Panc1 (cell line): Measurements from ENCODE around the gene TMEM52. TPM values are rescaled to one million over a fixed set of nuclear protein-coding genes. Genes with fewer than 3 reads are reported as not detected.

Source experiments
- ATAC-seq: fragments of 200-7000 bp; cut with Tn5 transposase; 2 replicates; pipeline ENCODE4 v1.9.1; 2020; ENCODE audit warnings: mild to moderate bottlenecking, moderate library complexity
- BruUV-seq: library from RNA; stranded (reverse); fragments of 400-500 nt; replicated peaks from 2 replicates; lab custom pipeline; 2021; lab: Mats Ljungman, UMichigan
- CTCF ChIA-PET: fragments of 300-600 bp; sonication (Branson Sonifier 250); formaldehyde crosslinking; loops from one replicate; lab custom pipeline; 2022; ENCODE audit warnings: antibody characterized with exemption; lab: Charles Lee
- POLR2A ChIA-PET: fragments of 300-600 bp; sonication (Branson Sonifier 250); formaldehyde crosslinking; loops from one replicate; lab custom pipeline; 2022; ENCODE audit warnings: antibody characterized with exemption; lab: Charles Lee
- DNase-seq: peaks from one replicate; pipeline ENCODE4 v3.0.0-alpha.2; 2010; ENCODE audit warnings: low read depth, low spot score
- H3K27ac ChIP-seq: 2 replicates; pipeline ENCODE4 v1.5.1; 2011; ENCODE audit warnings: mild to moderate bottlenecking, low read length, inconsistent platforms
- H3K27me3 ChIP-seq: fragments of 200-500 bp; sonication (Bioruptor generic); 2 replicates; pipeline ENCODE4 v1.6.0; 2014; ENCODE audit warnings: low read length, inconsistent platforms; ENCODE audit not compliant: control insufficient read depth, insufficient read depth
- H3K36me3 ChIP-seq: fragments of 200-500 bp; sonication (Bioruptor generic); 2 replicates; pipeline ENCODE4 v1.5.1; 2014; ENCODE audit warnings: inconsistent platforms, mild to moderate bottlenecking, low read length, moderate library complexity; ENCODE audit not compliant: control insufficient read depth, insufficient read depth
- H3K4me1 ChIP-seq: 2 replicates; pipeline ENCODE4 v1.5.1; 2011; ENCODE audit warnings: inconsistent platforms, mild to moderate bottlenecking, low read length, moderate library complexity; ENCODE audit not compliant: control insufficient read depth, insufficient read depth
- H3K4me3 ChIP-seq, 2 experiments: 2 replicates each; pipeline ENCODE4 v1.5.1; 2011 to 2012; ENCODE audit warnings: low read depth in 2 of 2, low read length in 2 of 2, mild to moderate bottlenecking in 2 of 2, inconsistent platforms in 1 of 2, moderate library complexity in 1 of 2
- H3K9me3 ChIP-seq: fragments of 200-500 bp; sonication (Bioruptor generic); 2 replicates; pipeline ENCODE4 v1.5.1; 2014; ENCODE audit warnings: low read depth, mild to moderate bottlenecking, inconsistent platforms, low read length, moderate library complexity; ENCODE audit not compliant: control insufficient read depth, insufficient read depth
- CTCF ChIP-seq: fragments of 450-650 bp; IDR thresholded peaks from 2 replicates; pipeline ENCODE4 v1.5.1; 2017; ENCODE audit warnings: mild to moderate bottlenecking
- POLR2AphosphoS5 ChIP-seq: IDR thresholded peaks from 2 replicates; pipeline ENCODE4 v1.6.1; 2012; ENCODE audit warnings: mild to moderate bottlenecking, low read depth, low read length, moderate library complexity
- SIN3A ChIP-seq: IDR thresholded peaks from 2 replicates; pipeline ENCODE4 v1.6.1; 2012; ENCODE audit warnings: low read depth, mild to moderate bottlenecking, low read length, moderate library complexity, borderline replicate concordance; ENCODE audit not compliant: insufficient read depth
- TCF7L2 ChIP-seq: IDR thresholded peaks from 2 replicates; pipeline ENCODE4 v1.6.1; 2011; ENCODE audit warnings: mild to moderate bottlenecking, low read depth, low read length, inconsistent platforms
- in situ Hi-C: cut with HindIII; loops from 2 replicates; pipeline ENCODE4 v1.10.0; 2016; ENCODE audit warnings: low sequenced_read_pairs, low pct_unique_long_range_greater_than_20kb
- intact Hi-C: fragments of 100-400 bp; cut with micrococcal nuclease; formaldehyde crosslinking; loops from one replicate; pipeline ENCODE4 v1.10.0; 2022; ENCODE audit not compliant: unreplicated experiment
- total RNA-seq: library from RNA; stranded (reverse); gene quantifications from one replicate; pipeline ENCODE4 v1.2.1, GENCODE V29; 2021; ENCODE audit not compliant: unreplicated experiment
- TF ChIP-seq, protein P1 (sequence below), 2 experiments: IDR thresholded peaks; 2 replicates each; pipeline ENCODE4 v1.6.1; 2011 to 2012; ENCODE audit warnings: low read depth in 2 of 2, control low read depth in 1 of 2, low read length in 1 of 2, mild to moderate bottlenecking in 1 of 2, moderate library complexity in 1 of 2; ENCODE audit not compliant: insufficient read depth in 1 of 2

The TMEM52 gene
- total RNA-seq, 1 experiment from 2014 or later = 2.5 TPM

DNA sequence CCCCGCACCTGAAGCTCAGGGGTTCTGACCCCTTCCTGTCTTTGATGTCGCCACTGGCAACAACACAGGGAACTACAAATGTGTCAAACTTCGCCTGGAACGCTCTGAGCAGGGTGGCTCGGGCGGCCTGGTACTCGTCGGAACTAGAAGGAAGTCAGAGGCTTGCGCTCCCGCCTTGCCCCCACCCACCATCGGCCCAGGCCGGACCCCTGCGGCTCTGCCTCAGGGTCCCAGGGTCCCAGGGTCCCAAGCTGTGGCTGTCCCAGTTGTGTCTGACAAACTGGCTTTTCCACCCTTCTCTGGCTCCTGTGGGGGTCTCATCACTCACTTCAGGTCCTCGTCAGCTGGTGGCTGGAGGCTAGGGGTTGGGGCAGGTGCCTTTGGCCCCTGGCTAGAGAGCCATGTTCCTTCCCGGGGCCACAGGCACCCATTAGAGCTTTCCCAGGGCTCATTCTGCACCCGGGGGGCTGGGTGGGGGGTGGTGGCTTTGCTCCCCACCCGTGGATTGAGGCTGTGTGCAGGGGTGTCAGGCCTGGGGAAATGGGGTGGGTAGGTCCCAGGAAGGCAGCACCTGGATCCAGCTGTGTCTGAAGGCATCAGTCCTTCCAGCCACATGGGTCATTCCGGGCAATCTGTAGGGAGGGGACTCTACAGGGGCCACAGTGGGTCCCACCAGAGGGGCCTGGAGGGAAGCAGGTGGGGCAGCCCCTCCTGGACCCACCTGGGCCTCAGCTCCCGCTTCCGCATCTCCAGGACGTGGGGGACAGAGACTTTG lies 8.0 kb upstream of the TMEM52 start:
- Histone ChIP-seq H3K27ac (no peak overlapping the region), H3K36me3 (no peaks in the 10 kb centered on the region), H3K4me3 (no peak overlapping the region), H3K9me3 (no peaks in the 10 kb centered on the region), H3K4me1 (no peaks in the 10 kb centered on the region), H3K27me3 (no peaks in the 10 kb centered on the region)
- ATAC-seq (no peak), DNase-seq (no peak)
- no peak for TF ChIP-seq TCF7L2
- TF ChIP-seq POLR2AphosphoS5 = no peak
- TF ChIP-seq, protein P1, sequence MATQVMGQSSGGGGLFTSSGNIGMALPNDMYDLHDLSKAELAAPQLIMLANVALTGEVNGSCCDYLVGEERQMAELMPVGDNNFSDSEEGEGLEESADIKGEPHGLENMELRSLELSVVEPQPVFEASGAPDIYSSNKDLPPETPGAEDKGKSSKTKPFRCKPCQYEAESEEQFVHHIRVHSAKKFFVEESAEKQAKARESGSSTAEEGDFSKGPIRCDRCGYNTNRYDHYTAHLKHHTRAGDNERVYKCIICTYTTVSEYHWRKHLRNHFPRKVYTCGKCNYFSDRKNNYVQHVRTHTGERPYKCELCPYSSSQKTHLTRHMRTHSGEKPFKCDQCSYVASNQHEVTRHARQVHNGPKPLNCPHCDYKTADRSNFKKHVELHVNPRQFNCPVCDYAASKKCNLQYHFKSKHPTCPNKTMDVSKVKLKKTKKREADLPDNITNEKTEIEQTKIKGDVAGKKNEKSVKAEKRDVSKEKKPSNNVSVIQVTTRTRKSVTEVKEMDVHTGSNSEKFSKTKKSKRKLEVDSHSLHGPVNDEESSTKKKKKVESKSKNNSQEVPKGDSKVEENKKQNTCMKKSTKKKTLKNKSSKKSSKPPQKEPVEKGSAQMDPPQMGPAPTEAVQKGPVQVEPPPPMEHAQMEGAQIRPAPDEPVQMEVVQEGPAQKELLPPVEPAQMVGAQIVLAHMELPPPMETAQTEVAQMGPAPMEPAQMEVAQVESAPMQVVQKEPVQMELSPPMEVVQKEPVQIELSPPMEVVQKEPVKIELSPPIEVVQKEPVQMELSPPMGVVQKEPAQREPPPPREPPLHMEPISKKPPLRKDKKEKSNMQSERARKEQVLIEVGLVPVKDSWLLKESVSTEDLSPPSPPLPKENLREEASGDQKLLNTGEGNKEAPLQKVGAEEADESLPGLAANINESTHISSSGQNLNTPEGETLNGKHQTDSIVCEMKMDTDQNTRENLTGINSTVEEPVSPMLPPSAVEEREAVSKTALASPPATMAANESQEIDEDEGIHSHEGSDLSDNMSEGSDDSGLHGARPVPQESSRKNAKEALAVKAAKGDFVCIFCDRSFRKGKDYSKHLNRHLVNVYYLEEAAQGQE (IDR thresholded peaks at IDR 0.05; ENCODE audit: insufficient read depth in 1 of 2, low read depth in 2 of 2, low read length in 1 of 2) = no peak
- no peak for TF ChIP-seq CTCF
- no peak for TF ChIP-seq SIN3A
- BruUV-seq = no TSS peak
- in situ Hi-C loops (no loop called here), intact Hi-C loops (no loop called here)
- CTCF ChIA-PET = interaction anchor here (0.6 to 0.7 kb wide), 2 partner anchors 17 to 18 kb away, joined by 3 to 14 read pairs; no protein-coding TSS in a partner anchor
- POLR2A ChIA-PET = interaction anchor here (0.6 kb wide), 1 partner anchor 8 kb away, joined by 14 read pairs; no protein-coding TSS in a partner anchor

DNA sequence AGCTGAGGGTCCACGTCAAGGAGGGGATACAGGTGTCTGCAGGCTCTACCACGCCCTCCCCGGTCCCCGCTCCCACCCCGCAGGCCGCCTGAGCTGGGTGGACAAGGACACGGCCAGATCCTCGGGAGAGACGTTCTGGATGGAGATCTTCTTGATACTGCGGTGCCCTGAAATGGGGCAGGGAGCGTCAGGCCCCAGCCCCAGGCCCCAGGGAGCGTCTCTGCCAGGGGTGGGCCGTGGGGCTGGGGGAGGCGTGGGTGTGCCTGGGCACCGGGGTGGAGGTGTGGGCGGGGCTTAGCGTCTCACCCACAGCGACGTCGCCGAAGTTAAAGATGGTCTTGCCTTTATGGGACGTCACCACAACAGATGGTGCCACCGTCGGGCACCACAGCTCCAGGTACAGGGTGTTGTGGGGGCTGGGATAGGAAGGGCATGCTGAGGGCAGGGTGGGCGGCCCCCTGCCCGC lies 7.3 kb upstream of the TMEM52 start:
- Histone ChIP-seq H3K4me3 (no peak overlapping the region), H3K4me1 (no peaks in the 10 kb centered on the region), H3K27ac (no peak overlapping the region), H3K36me3 (no peaks in the 10 kb centered on the region), H3K27me3 (no peaks in the 10 kb centered on the region), H3K9me3 (no peaks in the 10 kb centered on the region)
- TF ChIP-seq TCF7L2 (no peak), POLR2AphosphoS5 (no peak), SIN3A (no peak), CTCF (no peak)
- TF ChIP-seq, protein P1 (IDR thresholded peaks at IDR 0.05; ENCODE audit: insufficient read depth in 1 of 2, low read depth in 2 of 2, low read length in 1 of 2) = no peak
- ChIA-PET POLR2A (no interaction called here), CTCF (interaction anchor here (0.6 to 0.7 kb wide), 2 partner anchors 18 to 22 kb away, joined by 3 read pairs; no protein-coding TSS in a partner anchor)
- intact Hi-C loops = no loop called here
- DNase-seq = no peak
- no TSS peak for BruUV-seq
- in situ Hi-C loops = no loop called here
- ATAC-seq = no peak
